Thoracic aorta (tissue), 2 donors: ENCODE data around the gene CTNNBL1. TPM values are rescaled to one million over a fixed set of nuclear protein-coding genes. Genes with fewer than 3 reads are reported as not detected.

Experiments used
- ATAC-seq: fragments of 150-250 bp; one replicate; pipeline ENCODE4 v1.8.0; 2017; ENCODE audit warnings: low read depth; ENCODE audit not compliant: insufficient number of reproducible peaks, low FRiP score
- DNase-seq: peaks from one replicate; pipeline ENCODE4 v3.0.0-alpha.2; 2020; ENCODE audit warnings: low spot score
- H3K27ac ChIP-seq, 2 donors: fragments of 200-600 bp; sonication (generic); 1 replicate in 1 of 2; 2 replicates in 1 of 2; pipeline ENCODE4 v1.5.1; 2016; ENCODE audit warnings: mild to moderate bottlenecking in 2 of 2, moderate library complexity in 2 of 2
- H3K27me3 ChIP-seq: fragments of 200-600 bp; sonication (generic); replicated peaks from 2 replicates; pipeline ENCODE4 v1.6.0; 2016; ENCODE audit warnings: mild to moderate bottlenecking; ENCODE audit not compliant: insufficient read depth
- H3K36me3 ChIP-seq: fragments of 200-600 bp; sonication (generic); one replicate; pipeline ENCODE4 v1.5.1; 2016
- H3K4me1 ChIP-seq, 2 donors: fragments of 200-600 bp; sonication (generic); 1 replicate in 1 of 2; 2 replicates in 1 of 2; pipeline versions ENCODE4 v1.5.1 to v1.6.0; 2016; ENCODE audit warnings: low read depth in 2 of 2, mild to moderate bottlenecking in 1 of 2; ENCODE audit not compliant: control insufficient read depth in 1 of 2
- H3K4me3 ChIP-seq: fragments of 200-600 bp; sonication (generic); 2 replicates; pipeline ENCODE4 v1.5.1; 2016; ENCODE audit warnings: mild to moderate bottlenecking
- H3K9me3 ChIP-seq: fragments of 200-600 bp; sonication (generic); 2 replicates; pipeline ENCODE4 v1.5.1; 2016
- CTCF ChIP-seq: fragments of 200-600 bp; sonication (generic); IDR thresholded peaks from one replicate; pipeline ENCODE4 v1.5.1; 2019; ENCODE audit warnings: antibody characterized with exemption
- total RNA-seq, 2 donors: library from RNA; depleted of rRNA; stranded (reverse); fragments of >200 nt; gene quantifications; one replicate each; pipeline versions ENCODE4 v1.1.0 to v1.2.3, GENCODE V29; 2016

The CTNNBL1 gene
- total RNA-seq, 2 donors from 2014 or later, result 22.6 to 34.3 TPM

GRCh38 chr20:37890108-37890507, 196.3 kb downstream of the CTNNBL1 start:
- no peak for DNase-seq
- H3K27ac ChIP-seq, result no peak overlapping the region
- H3K27me3 ChIP-seq, result no peaks in the 10 kb centered on the region
- H3K9me3 ChIP-seq, result no peaks in the 10 kb centered on the region
- no peaks in the 10 kb centered on the region for H3K4me1 ChIP-seq
- no peak overlapping the region for H3K4me3 ChIP-seq
- no peak for ATAC-seq
- no peaks in the 10 kb centered on the region for H3K36me3 ChIP-seq
- TF ChIP-seq CTCF, result no peak

- Histone ChIP-seq H3K4me3 (no peak overlapping the region), H3K27me3 (no peaks in the 10 kb centered on the region), H3K4me1 (no peaks in the 10 kb centered on the region), H3K36me3 (no peaks in the 10 kb centered on the region), H3K9me3 (no peaks in the 10 kb centered on the region), H3K27ac (no peak overlapping the region)
- no peak for DNase-seq
- ATAC-seq, result no peak
- TF ChIP-seq CTCF, result no peak
Measured at GRCh38 chr20:37890643-37891042, 196.8 kb downstream of the CTNNBL1 start.

GRCh38 chr20:37892001-37892400, 198.2 kb downstream of the CTNNBL1 start:
- no peak overlapping the region for H3K27ac ChIP-seq
- H3K4me3 ChIP-seq, result no peak overlapping the region
- no peak for TF ChIP-seq CTCF
- no peak for ATAC-seq
- H3K4me1 ChIP-seq, result no peaks in the 10 kb centered on the region
- no peaks in the 10 kb centered on the region for H3K9me3 ChIP-seq
- H3K27me3 ChIP-seq, result no peaks in the 10 kb centered on the region
- DNase-seq, result no peak
- H3K36me3 ChIP-seq, result no peaks in the 10 kb centered on the region

GRCh38 chr20:37893566-37894241, 199.9 kb downstream of the CTNNBL1 start:
- Histone ChIP-seq H3K4me1 (no peaks in the 10 kb centered on the region), H3K9me3 (no peaks in the 10 kb centered on the region), H3K36me3 (no peaks in the 10 kb centered on the region), H3K4me3 (no peak overlapping the region), H3K27me3 (no peaks in the 10 kb centered on the region), H3K27ac (no peak overlapping the region)
- ATAC-seq (no peak), DNase-seq (no peak)
- TF ChIP-seq CTCF, result no peak

GRCh38 chr20:37894454-37894853, 200.6 kb downstream of the CTNNBL1 start:
- TF ChIP-seq CTCF, result no peak
- DNase-seq (no peak), ATAC-seq (no peak)
- Histone ChIP-seq H3K27ac (no peak overlapping the region), H3K36me3 (no peaks in the 10 kb centered on the region), H3K4me1 (no peaks in the 10 kb centered on the region), H3K9me3 (no peaks in the 10 kb centered on the region), H3K4me3 (no peak overlapping the region), H3K27me3 (no peaks in the 10 kb centered on the region)
